Breast epithelium (tissue), 4 donors: ENCODE results near the gene PCGF6. TPM values are rescaled to one million over a fixed set of nuclear protein-coding genes. Genes with fewer than 3 reads are reported as not detected.

Experiments
- DNase-seq, 2 donors: peaks; one replicate each; pipeline ENCODE4 v3.0.0-alpha.2; 2019; ENCODE audit warnings: low spot score in 2 of 2
- H3K27ac ChIP-seq, 2 donors: fragments of 200-600 bp; sonication (generic) in 1 of 2; one replicate each; pipeline ENCODE4 v1.5.1; 2016 to 2019; ENCODE audit warnings: mild to moderate bottlenecking in 1 of 2
- H3K27me3 ChIP-seq, 2 donors: fragments of 200-600 bp; sonication (generic) in 1 of 2; one replicate each; pipeline versions ENCODE4 v1.5.1 to v1.6.0; 2017 to 2019; ENCODE audit warnings: control low read depth in 1 of 2, mild to moderate bottlenecking in 1 of 2
- H3K36me3 ChIP-seq: fragments of 200-600 bp; one replicate; pipeline ENCODE4 v1.5.1; 2019
- H3K4me1 ChIP-seq, 2 donors: fragments of 200-600 bp; sonication (generic); one replicate each; pipeline ENCODE4 v1.5.1; 2016 to 2019; ENCODE audit warnings: control low read depth in 1 of 2
- H3K4me3 ChIP-seq, 3 donors: fragments of 200-600 bp; sonication (generic); 1 replicate in 2 of 3; 2 replicates in 1 of 3; pipeline ENCODE4 v1.5.1; 2016 to 2019; ENCODE audit warnings: mild to moderate bottlenecking in 3 of 3, moderate library complexity in 2 of 3
- H3K9me3 ChIP-seq, 2 donors: fragments of 200-600 bp; sonication (generic) in 1 of 2; one replicate each; pipeline ENCODE4 v1.5.1; 2016 to 2019; ENCODE audit warnings: control low read depth in 1 of 2
- POLR2A ChIP-seq: fragments of 450-650 bp; IDR thresholded peaks from one replicate; pipeline ENCODE4 v1.6.1; 2016; ENCODE audit warnings: antibody characterized with exemption, mild to moderate bottlenecking, moderate library complexity
- POLR2AphosphoS5 ChIP-seq, 3 donors: sonication (generic); formaldehyde crosslinking; IDR thresholded peaks; one replicate each; pipeline ENCODE4 v1.6.1; 2017; ENCODE audit warnings: antibody characterized with exemption in 3 of 3
- intact Hi-C: fragments of 100-400 bp; cut with DNase I; formaldehyde crosslinking; loops from one replicate; pipeline ENCODE4 v1.15.1; 2023; ENCODE audit warnings: low total_unique reads
- total RNA-seq, 3 donors: library from RNA; depleted of rRNA; stranded (reverse); fragments of >200 nt; gene quantifications; one replicate each; pipeline ENCODE4 v1.1.0, GENCODE V29; 2016
- TF ChIP-seq, protein P1 (sequence below), 3 donors: fragments of 450-650 bp; IDR thresholded peaks; one replicate each; pipeline ENCODE4 v1.5.1; 2016 to 2017; ENCODE audit warnings: antibody characterized with exemption in 3 of 3, mild to moderate bottlenecking in 3 of 3, moderate library complexity in 3 of 3

Gene PCGF6
- total RNA-seq, 3 donors from 2014 or later, result 13.9 to 15.1 (median 14.5) TPM

DNA sequence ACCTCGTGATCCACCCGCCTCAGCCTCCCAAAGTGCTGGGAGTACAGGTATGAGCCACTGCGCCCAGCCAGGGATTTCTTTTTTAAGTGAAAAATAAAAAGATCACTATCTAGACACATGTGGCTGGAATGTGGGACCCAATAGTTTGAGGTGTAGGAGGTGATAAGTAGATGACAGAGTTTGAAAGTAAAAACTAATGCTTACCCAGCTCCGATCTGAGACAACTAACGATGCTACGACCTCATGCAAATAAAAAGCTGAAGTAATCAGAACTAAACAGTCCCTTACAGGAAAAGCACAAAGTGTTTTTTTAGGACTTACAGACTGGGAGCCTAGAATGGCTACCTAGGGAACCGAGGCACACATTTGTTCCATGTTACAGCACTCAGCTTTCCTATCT, 23.0 kb downstream of the PCGF6 start:
- no peaks in the 10 kb centered on the region for H3K27me3 ChIP-seq
- TF ChIP-seq POLR2AphosphoS5 (IDR thresholded peaks at IDR 0.05), result no peak
- TF ChIP-seq POLR2A, result no peak
- TF ChIP-seq, protein P1, sequence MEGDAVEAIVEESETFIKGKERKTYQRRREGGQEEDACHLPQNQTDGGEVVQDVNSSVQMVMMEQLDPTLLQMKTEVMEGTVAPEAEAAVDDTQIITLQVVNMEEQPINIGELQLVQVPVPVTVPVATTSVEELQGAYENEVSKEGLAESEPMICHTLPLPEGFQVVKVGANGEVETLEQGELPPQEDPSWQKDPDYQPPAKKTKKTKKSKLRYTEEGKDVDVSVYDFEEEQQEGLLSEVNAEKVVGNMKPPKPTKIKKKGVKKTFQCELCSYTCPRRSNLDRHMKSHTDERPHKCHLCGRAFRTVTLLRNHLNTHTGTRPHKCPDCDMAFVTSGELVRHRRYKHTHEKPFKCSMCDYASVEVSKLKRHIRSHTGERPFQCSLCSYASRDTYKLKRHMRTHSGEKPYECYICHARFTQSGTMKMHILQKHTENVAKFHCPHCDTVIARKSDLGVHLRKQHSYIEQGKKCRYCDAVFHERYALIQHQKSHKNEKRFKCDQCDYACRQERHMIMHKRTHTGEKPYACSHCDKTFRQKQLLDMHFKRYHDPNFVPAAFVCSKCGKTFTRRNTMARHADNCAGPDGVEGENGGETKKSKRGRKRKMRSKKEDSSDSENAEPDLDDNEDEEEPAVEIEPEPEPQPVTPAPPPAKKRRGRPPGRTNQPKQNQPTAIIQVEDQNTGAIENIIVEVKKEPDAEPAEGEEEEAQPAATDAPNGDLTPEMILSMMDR (IDR thresholded peaks at IDR 0.05), result no peak
- no peaks in the 10 kb centered on the region for H3K4me1 ChIP-seq
- intact Hi-C loops, result no loop called here
- no peaks in the 10 kb centered on the region for H3K36me3 ChIP-seq
- no peaks in the 10 kb centered on the region for H3K9me3 ChIP-seq
- H3K4me3 ChIP-seq, result no peak overlapping the region
- DNase-seq, result no peak
- H3K27ac ChIP-seq, result no peak overlapping the region

DNA sequence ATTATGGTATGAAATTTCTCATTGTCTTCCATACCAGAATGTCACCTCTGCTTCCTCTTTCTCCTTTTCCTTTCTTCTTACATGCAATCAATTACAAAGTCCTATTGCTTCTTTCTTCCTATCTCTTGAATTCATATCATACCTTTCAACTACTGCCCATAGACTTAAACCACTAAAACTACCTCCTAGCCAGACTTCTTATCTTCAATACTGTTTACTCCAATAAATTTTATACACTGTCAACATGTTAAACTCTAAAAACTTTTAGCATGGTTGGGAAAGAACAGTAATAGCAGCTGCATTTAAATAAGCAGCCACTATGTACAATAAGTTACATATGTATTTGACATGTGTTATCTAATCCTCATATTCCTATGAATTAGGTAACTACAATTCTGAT, 34.9 kb downstream of the PCGF6 start:
- intact Hi-C loops, result no loop called here
- Histone ChIP-seq H3K27ac (no peak overlapping the region), H3K9me3 (no peaks in the 10 kb centered on the region), H3K4me3 (no peak overlapping the region), H3K36me3 (no peaks in the 10 kb centered on the region), H3K27me3 (no peaks in the 10 kb centered on the region), H3K4me1 (no peaks in the 10 kb centered on the region)
- DNase-seq, result no peak
- TF ChIP-seq POLR2A (no peak), POLR2AphosphoS5 (IDR thresholded peaks at IDR 0.05) (no peak)
- TF ChIP-seq, protein P1 (IDR thresholded peaks at IDR 0.05), result no peak

DNA sequence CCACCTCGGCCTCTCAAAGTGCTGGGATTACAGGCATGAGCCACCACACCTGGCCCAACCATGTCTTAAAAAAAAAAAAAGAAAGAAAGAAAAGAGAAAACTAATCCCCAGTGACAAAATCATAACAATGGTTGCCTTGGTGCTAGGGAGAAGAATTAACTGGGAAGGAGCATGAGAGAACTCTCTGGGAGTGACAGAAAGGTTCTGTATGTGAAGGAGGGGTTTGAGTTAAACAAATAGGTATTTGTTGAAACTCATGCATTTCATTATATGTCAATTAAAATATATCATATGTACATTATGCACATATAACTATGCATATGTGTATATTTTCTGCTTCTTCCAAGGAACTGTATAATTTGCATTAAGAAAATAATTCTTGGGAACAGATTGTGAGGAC, 40.7 kb downstream of the PCGF6 start:
- TF ChIP-seq, protein P1 (IDR thresholded peaks at IDR 0.05), result no peak
- no peak for TF ChIP-seq POLR2AphosphoS5 (IDR thresholded peaks at IDR 0.05)
- TF ChIP-seq POLR2A, result no peak
- Histone ChIP-seq H3K36me3 (no peaks in the 10 kb centered on the region), H3K27ac (no peak overlapping the region), H3K4me1 (no peaks in the 10 kb centered on the region), H3K4me3 (no peak overlapping the region), H3K27me3 (no peaks in the 10 kb centered on the region), H3K9me3 (no peaks in the 10 kb centered on the region)
- no peak for DNase-seq
- intact Hi-C loops, result no loop called here

DNA sequence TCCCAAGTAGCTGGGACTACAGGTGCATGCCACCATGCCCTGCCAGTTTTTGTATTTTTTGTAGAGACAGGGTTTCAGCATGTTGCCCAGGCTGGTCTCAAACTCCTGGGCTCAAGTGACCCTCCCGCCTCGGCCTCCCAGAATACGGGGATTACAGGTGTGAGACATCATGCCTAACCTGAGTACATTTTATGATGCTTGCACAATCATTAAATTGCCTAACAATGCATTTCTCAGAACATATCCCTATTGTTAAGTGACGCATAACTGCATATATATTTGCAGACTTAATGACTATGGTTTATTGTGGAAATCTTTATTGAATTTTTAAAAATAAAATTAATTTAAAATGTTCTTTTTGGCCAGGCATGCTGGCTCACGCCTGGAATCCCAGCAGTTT, 43.3 kb downstream of the PCGF6 start:
- DNase-seq, result no peak
- no peaks in the 10 kb centered on the region for H3K4me1 ChIP-seq
- no peak overlapping the region for H3K27ac ChIP-seq
- H3K9me3 ChIP-seq, result no peaks in the 10 kb centered on the region
- no peaks in the 10 kb centered on the region for H3K36me3 ChIP-seq
- intact Hi-C loops, result no loop called here
- H3K4me3 ChIP-seq, result no peak overlapping the region
- no peak for TF ChIP-seq POLR2AphosphoS5 (IDR thresholded peaks at IDR 0.05)
- TF ChIP-seq POLR2A, result no peak
- H3K27me3 ChIP-seq, result no peaks in the 10 kb centered on the region

DNA sequence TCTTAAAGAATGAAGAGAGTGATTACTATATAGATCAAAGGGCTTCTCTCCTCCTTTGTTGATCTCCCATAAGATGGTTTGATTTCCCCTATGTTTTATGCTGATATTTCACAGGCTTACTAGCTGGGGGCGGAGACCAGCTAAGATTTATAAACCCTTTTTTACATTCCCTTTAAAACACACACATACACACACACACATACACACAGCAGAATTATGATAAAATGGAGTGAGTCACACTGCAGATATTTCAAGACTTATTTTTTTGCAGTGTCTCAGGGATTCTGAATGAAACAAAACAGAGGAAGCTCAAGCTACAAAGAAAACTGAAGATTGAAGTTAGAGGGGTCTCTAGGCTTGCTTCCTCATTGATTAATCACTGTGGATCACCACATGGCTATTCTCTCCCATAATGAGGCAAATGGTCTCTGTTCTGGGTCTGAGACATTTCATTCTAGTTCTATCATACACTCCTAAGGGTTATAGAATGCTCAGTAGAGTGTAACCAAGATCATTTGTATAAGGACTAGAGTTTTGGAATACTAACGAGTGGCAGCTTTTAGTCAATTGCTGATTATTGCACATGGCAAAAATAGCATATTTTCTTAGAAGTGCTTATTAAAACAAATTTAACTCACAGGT, 55.4 kb downstream of the PCGF6 start:
- H3K4me3 ChIP-seq, result no peak overlapping the region
- no peak overlapping the region for H3K27ac ChIP-seq
- no peaks in the 10 kb centered on the region for H3K36me3 ChIP-seq
- TF ChIP-seq, protein P1 (IDR thresholded peaks at IDR 0.05), result no peak
- no peak for TF ChIP-seq POLR2A
- TF ChIP-seq POLR2AphosphoS5 (IDR thresholded peaks at IDR 0.05), result no peak
- no peak for DNase-seq
- H3K9me3 ChIP-seq, result no peaks in the 10 kb centered on the region
- no peaks in the 10 kb centered on the region for H3K4me1 ChIP-seq
- intact Hi-C loops, result no loop called here
- H3K27me3 ChIP-seq, result no peaks in the 10 kb centered on the region
